Coronary artery (tissue), 2 donors: ENCODE results near the gene ACP3.
"Not testable (repeated sequence)": the region's sequence is repeated elsewhere in the genome, so short reads cannot be mapped to it uniquely, and the experiment has no call there.

Source experiments
- DNase-seq: peaks from one replicate; pipeline ENCODE4 v3.0.0-alpha.2; 2017; ENCODE audit warnings: low spot score
- H3K27ac ChIP-seq, 2 donors: fragments of 200-600 bp; sonication (generic); one replicate each; pipeline ENCODE4 v1.5.1; 2016 to 2019
- H3K4me3 ChIP-seq: fragments of 200-600 bp; sonication (generic); 2 replicates; pipeline ENCODE4 v1.5.1; 2016; ENCODE audit warnings: mild to moderate bottlenecking, moderate library complexity
- TF ChIP-seq, protein P1 (sequence below): fragments of 200-600 bp; sonication (generic); IDR thresholded peaks from one replicate; pipeline ENCODE4 v1.5.1; 2019; ENCODE audit warnings: antibody characterized with exemption

ACP3 gene

DNA sequence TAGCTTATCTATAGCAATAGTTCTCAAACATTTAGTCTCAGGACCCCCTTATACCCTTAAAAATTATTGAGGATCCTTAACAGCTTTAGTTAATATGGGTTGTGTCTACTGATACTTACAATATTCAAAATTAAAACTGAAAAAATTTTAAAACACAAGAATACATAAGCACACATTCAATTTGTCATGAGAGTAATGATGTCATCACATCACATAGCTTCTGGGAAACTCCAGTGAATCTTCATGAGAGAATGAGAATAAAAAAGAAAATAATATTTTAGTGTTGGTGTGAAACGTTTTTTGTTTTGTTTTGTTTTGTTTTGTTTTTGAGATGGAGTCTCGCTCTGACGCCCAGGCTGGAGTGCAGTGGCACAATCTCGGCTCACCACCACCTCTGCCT, 25.2 kb upstream of the ACP3 start:
- DNase-seq = no peak
- H3K27ac ChIP-seq = no peak overlapping the region

DNA sequence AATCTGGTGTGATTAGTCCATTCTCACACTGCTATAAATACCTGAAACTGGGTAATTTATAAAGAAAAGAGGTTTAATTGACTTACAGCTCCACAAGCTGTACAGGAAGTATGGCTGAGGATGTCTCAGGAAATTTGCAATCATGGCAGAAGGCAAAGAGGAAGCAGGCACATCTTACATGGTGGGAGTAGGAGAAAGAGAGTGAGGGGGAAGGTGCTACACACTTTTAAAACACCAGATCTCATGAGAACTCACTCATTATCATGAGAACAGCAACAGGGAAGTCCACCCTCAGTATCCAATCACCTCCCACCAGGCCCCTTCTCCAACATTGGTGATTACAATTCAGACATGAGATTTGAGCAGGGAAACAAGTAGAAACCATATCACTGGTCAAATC, 24.0 kb upstream of the ACP3 start:
- Histone ChIP-seq H3K4me3 (no peak overlapping the region), H3K27ac (no peak overlapping the region)
- TF ChIP-seq, protein P1, sequence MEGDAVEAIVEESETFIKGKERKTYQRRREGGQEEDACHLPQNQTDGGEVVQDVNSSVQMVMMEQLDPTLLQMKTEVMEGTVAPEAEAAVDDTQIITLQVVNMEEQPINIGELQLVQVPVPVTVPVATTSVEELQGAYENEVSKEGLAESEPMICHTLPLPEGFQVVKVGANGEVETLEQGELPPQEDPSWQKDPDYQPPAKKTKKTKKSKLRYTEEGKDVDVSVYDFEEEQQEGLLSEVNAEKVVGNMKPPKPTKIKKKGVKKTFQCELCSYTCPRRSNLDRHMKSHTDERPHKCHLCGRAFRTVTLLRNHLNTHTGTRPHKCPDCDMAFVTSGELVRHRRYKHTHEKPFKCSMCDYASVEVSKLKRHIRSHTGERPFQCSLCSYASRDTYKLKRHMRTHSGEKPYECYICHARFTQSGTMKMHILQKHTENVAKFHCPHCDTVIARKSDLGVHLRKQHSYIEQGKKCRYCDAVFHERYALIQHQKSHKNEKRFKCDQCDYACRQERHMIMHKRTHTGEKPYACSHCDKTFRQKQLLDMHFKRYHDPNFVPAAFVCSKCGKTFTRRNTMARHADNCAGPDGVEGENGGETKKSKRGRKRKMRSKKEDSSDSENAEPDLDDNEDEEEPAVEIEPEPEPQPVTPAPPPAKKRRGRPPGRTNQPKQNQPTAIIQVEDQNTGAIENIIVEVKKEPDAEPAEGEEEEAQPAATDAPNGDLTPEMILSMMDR = no peak
- no peak for DNase-seq

More for the DNA sequence above, 25.2 kb upstream of the ACP3 start:
- TF ChIP-seq, protein P1 = no peak
- H3K4me3 ChIP-seq = no peak overlapping the region

DNA sequence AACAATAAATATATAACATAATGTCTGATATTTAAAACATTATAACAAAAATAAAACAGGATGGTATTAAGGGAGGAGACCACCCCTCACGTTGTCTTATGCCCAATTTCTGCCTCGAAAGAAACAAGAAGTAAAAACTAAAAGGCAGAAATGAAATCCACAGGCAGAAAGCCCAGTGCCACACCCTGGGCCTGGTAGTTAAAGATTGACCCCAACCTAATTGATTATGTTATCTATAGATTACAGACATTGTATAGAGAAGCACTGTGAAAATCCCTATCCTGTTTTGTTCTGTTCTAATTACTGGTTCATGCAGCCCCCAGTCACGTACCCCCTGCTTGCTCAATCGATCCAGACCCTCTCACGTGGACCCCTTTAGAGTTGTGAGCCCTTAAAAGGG, 22.3 kb upstream of the ACP3 start:
- H3K27ac ChIP-seq = no peak overlapping the region
- DNase-seq = no peak
- H3K4me3 ChIP-seq = no peak overlapping the region
- TF ChIP-seq, protein P1 = no peak

DNA sequence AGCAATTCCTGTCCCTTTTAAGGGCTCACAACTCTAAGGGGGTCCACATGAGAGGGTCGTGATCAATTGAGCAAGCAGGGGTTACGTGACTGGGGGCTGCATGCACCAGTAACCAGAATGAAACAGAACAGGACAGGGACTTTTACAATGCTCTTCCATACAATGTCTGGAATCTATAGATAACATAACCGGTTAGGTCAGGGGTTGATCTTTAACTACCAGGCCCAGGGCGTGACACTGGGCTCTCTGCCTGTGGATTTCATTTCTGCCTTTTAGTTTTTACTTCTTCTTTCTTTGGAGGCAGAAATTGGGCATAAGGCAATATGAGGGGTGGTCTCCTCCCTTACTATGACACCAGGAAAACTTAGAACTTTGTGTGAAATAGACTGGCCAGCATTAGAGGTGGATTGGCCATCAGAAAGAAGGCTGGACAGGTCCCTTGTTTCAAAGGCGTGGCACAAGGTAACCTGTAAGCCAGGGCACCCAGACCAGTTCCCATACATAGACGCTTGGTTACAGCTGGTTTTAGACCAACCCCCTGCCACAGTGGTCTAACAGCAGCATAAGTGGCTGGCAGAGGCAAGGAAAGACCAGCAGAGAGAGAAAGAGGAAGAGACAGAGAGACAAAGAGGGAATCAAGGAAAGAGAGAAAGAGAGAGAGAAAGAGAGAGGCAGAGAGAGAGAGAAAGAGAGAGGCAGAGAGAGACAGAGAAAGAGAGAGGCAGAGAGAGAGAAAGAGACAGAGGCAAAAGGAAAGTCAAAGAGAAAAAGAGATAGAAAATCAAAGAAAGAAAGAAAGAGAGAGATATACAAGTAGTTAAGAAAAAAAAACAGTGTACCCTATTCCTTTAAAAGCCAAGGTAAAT, 13.6 kb upstream of the ACP3 start:
- not testable (repeated sequence) for H3K4me3 ChIP-seq, H3K27ac ChIP-seq, DNase-seq

DNA sequence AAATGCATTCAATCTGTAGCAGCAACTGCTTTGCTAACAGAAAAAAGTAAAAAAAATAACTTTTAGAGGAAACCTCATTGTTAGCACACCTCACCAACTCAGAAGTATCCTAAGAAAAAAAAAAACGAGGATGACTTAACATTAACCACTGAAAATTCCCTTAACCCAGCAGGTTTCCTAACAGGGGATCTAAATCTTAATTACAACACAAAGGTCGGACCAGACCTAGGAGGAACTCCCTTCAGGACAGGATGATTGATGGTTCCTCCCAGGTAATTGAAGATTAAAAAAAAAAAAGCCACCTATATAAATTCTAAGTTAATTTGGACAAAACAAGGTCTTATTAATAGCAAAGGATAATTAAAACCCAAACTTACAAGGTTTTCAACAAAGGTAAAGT, 12.9 kb upstream of the ACP3 start:
- not testable (repeated sequence) for H3K27ac ChIP-seq, H3K4me3 ChIP-seq, DNase-seq

DNA sequence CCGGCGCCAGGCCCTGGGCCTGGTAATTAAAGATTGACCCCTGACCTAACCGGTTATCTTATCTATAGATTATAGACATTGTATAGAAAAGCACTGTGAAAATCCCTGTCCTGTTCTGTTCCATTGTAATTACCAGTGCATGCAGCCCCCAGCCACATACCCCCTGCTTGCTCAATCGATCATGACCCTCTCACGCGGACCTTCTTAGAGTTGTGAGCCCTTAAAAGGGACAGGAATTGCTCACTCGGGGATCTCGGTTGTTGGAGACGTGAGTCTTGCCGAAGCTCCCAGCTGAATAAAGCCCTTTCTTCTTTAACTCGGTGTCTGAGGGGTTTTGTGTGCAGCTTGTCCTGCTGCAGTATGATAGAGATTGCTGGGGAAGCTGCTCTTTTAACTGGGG, 7.2 kb upstream of the ACP3 start:
- H3K4me3 ChIP-seq, H3K27ac ChIP-seq, DNase-seq: not testable (repeated sequence)

DNA sequence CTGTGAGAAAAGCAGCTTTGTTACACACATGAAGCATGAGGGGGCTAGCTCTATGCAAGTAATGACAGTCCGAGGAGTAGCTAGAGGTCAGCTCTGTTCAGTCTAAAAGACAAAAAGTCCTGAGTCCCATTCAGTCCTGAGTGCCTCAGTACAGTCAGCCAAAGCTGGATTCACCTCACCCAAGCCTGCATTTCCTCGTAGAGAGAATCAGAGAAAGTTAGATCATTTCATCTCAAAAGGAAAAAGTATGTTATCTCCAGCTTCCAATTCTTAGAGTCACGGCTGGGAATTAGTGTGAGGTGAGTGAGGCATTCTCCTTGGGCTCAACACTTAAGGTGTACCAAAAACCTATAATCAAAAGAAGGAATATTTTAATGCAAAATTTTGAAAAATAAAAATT, 5.9 kb upstream of the ACP3 start:
- TF ChIP-seq, protein P1 = no peak
- Histone ChIP-seq H3K27ac (no peak overlapping the region), H3K4me3 (no peak overlapping the region)
- DNase-seq = no peak

DNA sequence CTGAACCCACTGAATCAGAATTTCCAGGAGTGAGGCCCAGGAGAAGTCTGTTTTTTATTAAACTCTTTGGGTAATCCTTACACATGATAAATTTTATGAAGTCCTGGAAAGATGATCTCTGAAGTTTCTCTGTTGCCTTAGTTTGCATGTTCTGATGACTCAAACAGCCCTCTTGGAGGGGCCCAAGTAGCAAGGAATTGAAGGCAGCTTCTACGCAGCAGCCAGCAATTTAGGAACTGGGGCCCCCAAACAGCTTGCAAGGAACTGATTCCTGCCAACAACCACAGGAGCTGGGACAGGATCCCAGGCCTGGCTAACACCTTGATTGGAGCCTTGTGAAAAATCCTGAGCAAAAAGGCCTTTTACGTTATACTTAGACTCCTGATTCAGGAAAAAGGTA, 5.4 kb upstream of the ACP3 start:
- no peak overlapping the region for H3K4me3 ChIP-seq
- no peak for DNase-seq
- H3K27ac ChIP-seq = no peak overlapping the region
- TF ChIP-seq, protein P1 = no peak
